ENCODE measurements around the gene PSENEN. TPM values are rescaled to one million over a fixed set of nuclear protein-coding genes. Genes with fewer than 3 reads are reported as not detected.

PSENEN gene
- total RNA-seq, 1 donor from 2014 or later = 50.6 TPM

Other genes starting within 250 kb of the PSENEN start
- not detected in 2 replicates for gene DMKN, start 232.0 kb upstream of the PSENEN start, total RNA-seq
- not detected in 2 replicates for gene SBSN, start 217.3 kb upstream of the PSENEN start, total RNA-seq
- gene GAPDHS, start 212.2 kb upstream of the PSENEN start, total RNA-seq = not detected in 2 replicates
- gene TMEM147, start 200.0 kb upstream of the PSENEN start, total RNA-seq = 122 and 123 TPM in 2 replicates
- gene ATP4A, start 182.0 kb upstream of the PSENEN start, total RNA-seq = not detected in 2 replicates
- not detected in 2 replicates for gene PMIS2, start 159.5 kb upstream of the PSENEN start, total RNA-seq
- 41.0 and 48.4 TPM in 2 replicates for gene HAUS5, start 132.9 kb upstream of the PSENEN start, total RNA-seq
- gene RBM42, start 116.6 kb upstream of the PSENEN start, total RNA-seq = 105 and 118 TPM in 2 replicates
- 0.98 and 1.0 TPM in 2 replicates for gene ETV2, start 103.9 kb upstream of the PSENEN start, total RNA-seq
- gene COX6B1, start 97.3 kb upstream of the PSENEN start, total RNA-seq = 434 and 451 TPM in 2 replicates
- gene UPK1A, start 79.1 kb upstream of the PSENEN start, total RNA-seq = 0.41 and 0.51 TPM in 2 replicates
- gene ZBTB32, start 41.1 kb upstream of the PSENEN start, total RNA-seq = 126 TPM in 2 replicates
- 61.9 and 65.2 TPM in 2 replicates for gene KMT2B, start 27.6 kb upstream of the PSENEN start, total RNA-seq
- 105 and 106 TPM in 2 replicates for gene IGFLR1, start 3.2 kb upstream of the PSENEN start, total RNA-seq
- gene U2AF1L4, start 233 bp upstream of the PSENEN start, total RNA-seq = 28.1 and 29.7 TPM in 2 replicates
- gene LIN37, start 2.9 kb downstream of the PSENEN start, total RNA-seq = 9.3 and 9.8 TPM in 2 replicates
- 0.78 TPM in 1 of 2 replicates, not detected in the other for gene HSPB6, start 11.4 kb downstream of the PSENEN start, total RNA-seq
- 39.5 and 45.1 TPM in 2 replicates for gene PROSER3, start 12.5 kb downstream of the PSENEN start, total RNA-seq
- 24.5 and 25.8 TPM in 2 replicates for gene ARHGAP33, start 29.9 kb downstream of the PSENEN start, total RNA-seq
- gene PRODH2, start 67.2 kb downstream of the PSENEN start, total RNA-seq = not detected in 2 replicates
- 0.05 TPM in 1 of 2 replicates, not detected in the other for gene NPHS1, start 106.9 kb downstream of the PSENEN start, total RNA-seq
- 1.7 TPM in 2 replicates for gene KIRREL2, start 111.3 kb downstream of the PSENEN start, total RNA-seq
- 2.3 and 2.4 TPM in 2 replicates for gene APLP1, start 122.9 kb downstream of the PSENEN start, total RNA-seq
- 163 and 164 TPM in 2 replicates for gene NFKBID, start 154.9 kb downstream of the PSENEN start, total RNA-seq
- gene HCST, start 156.9 kb downstream of the PSENEN start, total RNA-seq = 58.5 and 62.2 TPM in 2 replicates
- gene TYROBP, start 162.6 kb downstream of the PSENEN start, total RNA-seq = not detected in 2 replicates
- gene LRFN3, start 190.7 kb downstream of the PSENEN start, total RNA-seq = 11.6 and 13.6 TPM in 2 replicates
- gene SDHAF1, start 249.5 kb downstream of the PSENEN start, total RNA-seq = 21.2 and 24.5 TPM in 2 replicates

All from activated T-helper 1 cell treated with anti-CD3 and anti-CD28 coated beads, Interleukin-12 subunit alpha, Interleukin-12 subunit beta, Interleukin-2, Interleukin-4 antibody, amounts not matched to agents 30 ng/mL and 10 ng/mL and 1 ng/mL, durations not matched to agents 14 hours and 24 hours and 36 hours (primary cell).